ENCODE measurements around the gene C16orf78. TPM values are rescaled to one million over a fixed set of nuclear protein-coding genes. Genes with fewer than 3 reads are reported as not detected.

The C16orf78 gene
- total RNA-seq, 2 experiments from 2014 or later: not detected

GRCh38 chr16:49362230-49362629 lies 11.4 kb upstream of the C16orf78 start:
- intact Hi-C loops (cut with micrococcal nuclease): no loop called here
- TF ChIP-seq CTCF (IDR thresholded peaks at IDR 0.05): no peak
- no peaks in the 10 kb centered on the region for H3K27me3 Mint-ChIP-seq
- no peaks in the 10 kb centered on the region for H3K4me1 Mint-ChIP-seq (ENCODE audit: low read depth)
- DNase-seq (no peak), ATAC-seq (no peak)
- no peaks in the 10 kb centered on the region for H3K36me3 Mint-ChIP-seq (ENCODE audit: low read depth)
- no peak overlapping the region for H3K4me3 Mint-ChIP-seq
- ChIA-PET CTCF (no interaction called here), POLR2A (no interaction called here)
- no peaks in the 10 kb centered on the region for H3K9me3 Mint-ChIP-seq
- no peak overlapping the region for H3K27ac Mint-ChIP-seq

- ATAC-seq (no peak), DNase-seq (no peak)
- Mint-ChIP-seq H3K27ac (no peak overlapping the region), H3K4me1 (ENCODE audit: low read depth) (no peaks in the 10 kb centered on the region), H3K27me3 (peaks cover 5% of the 10 kb centered on the region), H3K9me3 (no peaks in the 10 kb centered on the region), H3K36me3 (ENCODE audit: low read depth) (no peaks in the 10 kb centered on the region), H3K4me3 (no peak overlapping the region)
- CTCF ChIA-PET: no interaction called here
- POLR2A ChIA-PET: no interaction called here
- intact Hi-C loops (cut with micrococcal nuclease): no loop called here
- TF ChIP-seq CTCF (IDR thresholded peaks at IDR 0.05): no peak
Measured at GRCh38 chr16:49365711-49366509, 7.7 kb upstream of the C16orf78 start.

- no peak for TF ChIP-seq CTCF (IDR thresholded peaks at IDR 0.05)
- DNase-seq: no peak
- H3K36me3 Mint-ChIP-seq (ENCODE audit: low read depth): no peaks in the 10 kb centered on the region
- H3K4me3 Mint-ChIP-seq: no peak overlapping the region
- H3K9me3 Mint-ChIP-seq: no peaks in the 10 kb centered on the region
- POLR2A ChIA-PET: no interaction called here
- ATAC-seq: no peak
- CTCF ChIA-PET: no interaction called here
- no peaks in the 10 kb centered on the region for H3K4me1 Mint-ChIP-seq (ENCODE audit: low read depth)
- H3K27ac Mint-ChIP-seq: no peak overlapping the region
- peaks cover 5% of the 10 kb centered on the region for H3K27me3 Mint-ChIP-seq
- intact Hi-C loops (cut with micrococcal nuclease): no loop called here
Measured at GRCh38 chr16:49366669-49367068, 6.9 kb upstream of the C16orf78 start.

GRCh38 chr16:49369651-49370611 lies 3.7 kb upstream of the C16orf78 start:
- Mint-ChIP-seq H3K27ac (no peak overlapping the region), H3K4me1 (ENCODE audit: low read depth) (no peaks in the 10 kb centered on the region), H3K36me3 (ENCODE audit: low read depth) (no peaks in the 10 kb centered on the region), H3K9me3 (no peaks in the 10 kb centered on the region), H3K4me3 (no peak overlapping the region), H3K27me3 (peaks cover 5% of the 10 kb centered on the region)
- intact Hi-C loops (cut with micrococcal nuclease): no loop called here
- no peak for DNase-seq
- ATAC-seq: no peak
- no peak for TF ChIP-seq CTCF (IDR thresholded peaks at IDR 0.05)
- POLR2A ChIA-PET: no interaction called here
- CTCF ChIA-PET: no interaction called here

GRCh38 chr16:49376206-49376605 lies 2.6 kb downstream of the C16orf78 start:
- intact Hi-C loops (cut with micrococcal nuclease): no loop called here
- ATAC-seq (no peak), DNase-seq (no peak)
- H3K4me1 Mint-ChIP-seq (ENCODE audit: low read depth): no peaks in the 10 kb centered on the region
- CTCF ChIA-PET: no interaction called here
- no peak overlapping the region for H3K27ac Mint-ChIP-seq
- H3K9me3 Mint-ChIP-seq: no peaks in the 10 kb centered on the region
- H3K27me3 Mint-ChIP-seq: peaks cover 1% of the 10 kb centered on the region
- no peaks in the 10 kb centered on the region for H3K36me3 Mint-ChIP-seq (ENCODE audit: low read depth)
- no peak overlapping the region for H3K4me3 Mint-ChIP-seq
- TF ChIP-seq CTCF (IDR thresholded peaks at IDR 0.05): no peak
- POLR2A ChIA-PET: no interaction called here

Measured in activated CD8-positive, alpha-beta T cell treated with anti-CD3 and anti-CD28 coated beads for 36 hours (primary cell).